Natural killer cell (primary cell): ENCODE data around the gene GUCY1B1. TPM values are rescaled to one million over a fixed set of nuclear protein-coding genes. Genes with fewer than 3 reads are reported as not detected.

Experiments
- ATAC-seq, 3 donors: fragments of 150-1000 bp in 2 of 3; fragments of 200-7000 bp in 1 of 3; cut with Tn5 transposase; 1 replicate in 1 of 3; 2 replicates in 2 of 3; pipeline ENCODE4 v1.10.0; 2021; ENCODE audit warnings: mild to moderate bottlenecking in 2 of 3, moderate library complexity in 2 of 3
- DNase-seq, 2 donors: peaks; one replicate each; pipeline versions ENCODE4 v3.0.0 to v3.0.0-alpha.2; 2013 to 2021; ENCODE audit warnings: mixed read lengths in 1 of 2
- H3K27ac ChIP-seq: one replicate; pipeline ENCODE4 v1.5.1; 2013; ENCODE audit warnings: mild to moderate bottlenecking, low read length
- H3K27me3 ChIP-seq: one replicate; pipeline ENCODE4 v1.6.1; 2013; ENCODE audit warnings: low read length; ENCODE audit not compliant: control insufficient read depth, insufficient read depth
- H3K36me3 ChIP-seq: one replicate; pipeline ENCODE4 v1.6.1; 2013; ENCODE audit warnings: low read length; ENCODE audit not compliant: control insufficient read depth, insufficient read depth
- H3K4me1 ChIP-seq: one replicate; pipeline ENCODE4 v1.6.1; 2013; ENCODE audit warnings: low read length; ENCODE audit not compliant: control insufficient read depth, insufficient read depth
- H3K4me3 ChIP-seq: one replicate; pipeline ENCODE4 v1.5.1; 2013; ENCODE audit warnings: low read length
- H3K9me3 ChIP-seq: one replicate; pipeline ENCODE4 v1.6.1; 2013; ENCODE audit warnings: low read length; ENCODE audit not compliant: control insufficient read depth, insufficient read depth
- H3K27ac Mint-ChIP-seq, 2 donors: one replicate each; pipeline ENCODE4 v1.8.0; 2022; ENCODE audit warnings: mild to moderate bottlenecking in 2 of 2, mixed read lengths in 2 of 2, moderate library complexity in 1 of 2
- H3K27me3 Mint-ChIP-seq, 2 donors: one replicate each; pipeline ENCODE4 v1.8.0; 2022; ENCODE audit warnings: low read depth in 2 of 2, mixed read lengths in 2 of 2
- H3K36me3 Mint-ChIP-seq: one replicate; pipeline ENCODE4 v1.8.0; 2022; ENCODE audit warnings: mixed read lengths
- H3K4me1 Mint-ChIP-seq, 2 donors: one replicate each; pipeline ENCODE4 v1.8.0; 2022; ENCODE audit warnings: mixed read lengths in 2 of 2
- H3K4me3 Mint-ChIP-seq: one replicate; pipeline ENCODE4 v1.8.0; 2022; ENCODE audit warnings: mild to moderate bottlenecking, moderate library complexity, mixed read lengths
- H3K9me3 Mint-ChIP-seq, 2 donors: one replicate each; pipeline ENCODE4 v1.8.0; 2022; ENCODE audit warnings: mixed read lengths in 2 of 2
- CTCF ChIP-seq: fragments of 200-600 bp; IDR thresholded peaks from one replicate; pipeline ENCODE4 v1.8.0; 2022; ENCODE audit warnings: antibody characterized with exemption
- WGBS: methylation state at CpG from one replicate; pipeline ENCODE4 v1.1.7; 2013; ENCODE audit warnings: missing lambda C conversion rate; ENCODE audit not compliant: insufficient coverage; 5-methylcytosine and 5-hydroxymethylcytosine counted together
- intact Hi-C: fragments of 100-400 bp; cut with micrococcal nuclease; formaldehyde crosslinking; loops from one replicate; pipeline ENCODE4 v1.14.2; 2022
- total RNA-seq, 4 donors: library from RNA; stranded (reverse); fragments of 120-200 nt in 1 of 4; gene quantifications; one replicate each; pipeline versions ENCODE4 v1.2.3 to v1.2.4, GENCODE V29; 2013 to 2022

The GUCY1B1 gene
- total RNA-seq, 3 donors from 2014 or later (not counting 1 experiment from before 2014, with no cell fraction given), result 2.1 to 4.0 (median 2.8) TPM

GRCh38 chr4:155724731-155725130, 34.1 kb upstream of the GUCY1B1 start:
- no peaks in the 10 kb centered on the region for H3K36me3 ChIP-seq
- DNase-seq, result no peak
- no peaks in the 10 kb centered on the region for H3K9me3 Mint-ChIP-seq
- H3K4me1 Mint-ChIP-seq, result no peaks in the 10 kb centered on the region
- no peak for ATAC-seq
- intact Hi-C loops, result no loop called here
- no peak overlapping the region for H3K27ac ChIP-seq
- no peaks in the 10 kb centered on the region for H3K27me3 Mint-ChIP-seq
- no peaks in the 10 kb centered on the region for H3K27me3 ChIP-seq
- H3K4me1 ChIP-seq, result no peaks in the 10 kb centered on the region
- no peak overlapping the region for H3K4me3 Mint-ChIP-seq
- WGBS, result 68% methylated on average over 3 of the region's 3 CpGs
- H3K4me3 ChIP-seq, result no peak overlapping the region
- no peaks in the 10 kb centered on the region for H3K36me3 Mint-ChIP-seq
- no peak overlapping the region for H3K27ac Mint-ChIP-seq
- TF ChIP-seq CTCF, result no peak
- H3K9me3 ChIP-seq, result no peaks in the 10 kb centered on the region

- Mint-ChIP-seq H3K4me3 (no peak overlapping the region), H3K9me3 (no peaks in the 10 kb centered on the region), H3K27ac (no peak overlapping the region), H3K27me3 (no peaks in the 10 kb centered on the region), H3K4me1 (no peaks in the 10 kb centered on the region), H3K36me3 (no peaks in the 10 kb centered on the region)
- intact Hi-C loops, result no loop called here
- H3K9me3 ChIP-seq, result no peaks in the 10 kb centered on the region
- H3K4me3 ChIP-seq, result no peak overlapping the region
- WGBS, result 84% methylated on average over 3 of the region's 3 CpGs
- TF ChIP-seq CTCF, result no peak
- no peaks in the 10 kb centered on the region for H3K36me3 ChIP-seq
- no peaks in the 10 kb centered on the region for H3K4me1 ChIP-seq
- ATAC-seq, result no peak
- H3K27ac ChIP-seq, result no peak overlapping the region
- no peak for DNase-seq
- no peaks in the 10 kb centered on the region for H3K27me3 ChIP-seq
Observed at GRCh38 chr4:155734065-155734464, 24.8 kb upstream of the GUCY1B1 start.

- ATAC-seq, result no peak
- H3K27ac Mint-ChIP-seq, result no peak overlapping the region
- no peaks in the 10 kb centered on the region for H3K4me1 Mint-ChIP-seq
- Histone ChIP-seq H3K9me3 (no peaks in the 10 kb centered on the region), H3K27ac (no peak overlapping the region), H3K36me3 (no peaks in the 10 kb centered on the region), H3K4me3 (no peak overlapping the region), H3K4me1 (no peaks in the 10 kb centered on the region), H3K27me3 (no peaks in the 10 kb centered on the region)
- H3K27me3 Mint-ChIP-seq, result no peaks in the 10 kb centered on the region
- TF ChIP-seq CTCF, result no peak
- H3K9me3 Mint-ChIP-seq, result no peaks in the 10 kb centered on the region
- H3K4me3 Mint-ChIP-seq, result no peak overlapping the region
- no CpG with 5 or more reads among the region's 1 CpG for WGBS
- intact Hi-C loops, result no loop called here
- DNase-seq, result no peak
- no peaks in the 10 kb centered on the region for H3K36me3 Mint-ChIP-seq
Observed at GRCh38 chr4:155734951-155735350, 23.9 kb upstream of the GUCY1B1 start.

- Histone ChIP-seq H3K4me3 (no peak overlapping the region), H3K27ac (no peak overlapping the region), H3K9me3 (no peaks in the 10 kb centered on the region), H3K27me3 (no peaks in the 10 kb centered on the region), H3K4me1 (no peaks in the 10 kb centered on the region), H3K36me3 (no peaks in the 10 kb centered on the region)
- DNase-seq (no peak), ATAC-seq (no peak)
- H3K9me3 Mint-ChIP-seq, result no peaks in the 10 kb centered on the region
- TF ChIP-seq CTCF, result no peak
- H3K4me1 Mint-ChIP-seq, result no peaks in the 10 kb centered on the region
- no peak overlapping the region for H3K27ac Mint-ChIP-seq
- H3K27me3 Mint-ChIP-seq, result no peaks in the 10 kb centered on the region
- intact Hi-C loops, result no loop called here
- H3K36me3 Mint-ChIP-seq, result no peaks in the 10 kb centered on the region
- H3K4me3 Mint-ChIP-seq, result no peak overlapping the region
Observed at GRCh38 chr4:155735496-155735895, 23.3 kb upstream of the GUCY1B1 start.
